ENCODE results near the gene PLCH1. TPM values are rescaled to one million over a fixed set of nuclear protein-coding genes. Genes with fewer than 3 reads are reported as not detected.

The PLCH1 gene
- total RNA-seq, 2 experiments from 2014 or later = 0.08 to 0.20 TPM

DNA sequence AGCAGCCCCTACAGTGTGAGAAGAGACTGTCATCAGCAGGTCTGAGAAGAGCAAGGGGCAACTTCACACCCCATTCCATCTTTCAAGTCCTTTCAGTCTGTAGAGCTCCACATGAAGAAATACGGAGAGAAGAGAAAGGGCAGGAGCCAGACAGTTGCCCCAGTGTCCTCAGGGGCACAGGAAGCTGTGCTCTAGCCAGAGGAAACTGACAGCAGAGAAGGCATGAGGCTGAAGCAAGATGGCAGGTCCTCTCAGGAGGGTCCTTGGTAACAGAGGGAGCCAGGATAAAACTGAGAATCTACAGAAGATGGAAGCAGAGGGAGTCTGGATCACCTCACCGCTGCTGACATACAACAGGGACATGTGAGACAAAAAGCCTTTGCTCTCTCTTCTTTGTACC lies 47.3 kb downstream of the PLCH1 start:
- no peaks in the 10 kb centered on the region for H3K9me3 Mint-ChIP-seq
- no peak overlapping the region for H3K4me3 Mint-ChIP-seq
- H3K4me1 Mint-ChIP-seq = no peaks in the 10 kb centered on the region
- ChIA-PET CTCF (no interaction called here), POLR2A (no interaction called here)
- no peak overlapping the region for H3K27ac Mint-ChIP-seq
- H3K36me3 Mint-ChIP-seq (ENCODE audit: low read depth) = no peaks in the 10 kb centered on the region
- no peak for DNase-seq
- H3K27me3 Mint-ChIP-seq = peaks cover 11% of the 10 kb centered on the region

DNA sequence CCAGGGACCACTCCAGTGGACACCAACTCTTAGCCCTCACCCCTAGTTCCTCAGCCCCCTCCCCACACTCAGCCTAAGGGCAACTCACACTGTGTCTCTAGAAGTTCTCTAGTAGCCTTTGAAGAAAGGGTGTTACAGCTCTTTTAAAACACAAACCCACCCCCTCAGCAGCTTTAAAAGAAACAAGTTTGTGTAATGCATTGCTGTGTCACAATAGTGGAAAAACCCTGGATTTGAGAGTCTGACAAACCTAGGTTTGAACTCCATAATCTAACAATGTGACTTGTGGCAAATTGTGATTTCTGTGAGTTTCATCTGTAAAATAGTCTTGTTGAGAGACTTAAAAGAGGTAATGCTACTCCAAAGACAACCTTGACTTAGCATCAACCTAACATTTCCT lies 54.0 kb downstream of the PLCH1 start:
- Mint-ChIP-seq H3K9me3 (no peaks in the 10 kb centered on the region), H3K4me1 (no peaks in the 10 kb centered on the region), H3K27me3 (peaks cover 4% of the 10 kb centered on the region), H3K4me3 (no peak overlapping the region), H3K27ac (no peak overlapping the region), H3K36me3 (ENCODE audit: low read depth) (no peaks in the 10 kb centered on the region)
- DNase-seq = no peak
- CTCF ChIA-PET = interaction anchor here (1.0 to 1.3 kb wide), 2 partner anchors 11 to 61 kb away, joined by 3 to 5 read pairs; no protein-coding TSS in a partner anchor
- POLR2A ChIA-PET = no interaction called here

DNA sequence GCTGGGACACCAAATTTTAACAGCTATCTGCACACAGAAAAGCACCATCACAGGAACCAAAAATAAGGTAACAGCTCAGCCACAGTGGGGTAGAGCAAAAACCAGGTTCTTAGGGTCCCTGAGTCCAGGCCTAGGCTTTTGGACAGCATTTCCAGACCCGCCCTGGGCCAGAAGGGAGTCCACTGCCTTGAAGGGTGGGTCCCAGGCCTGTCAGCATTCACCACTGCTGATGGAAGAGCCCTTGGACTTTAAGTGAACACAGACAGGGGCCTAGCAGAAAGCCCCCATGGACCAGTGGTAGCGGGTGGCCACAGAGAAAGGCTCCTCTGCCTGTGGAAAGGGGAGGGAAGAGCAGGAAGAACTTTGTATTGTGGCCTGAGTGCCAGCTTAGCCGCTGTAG lies 56.4 kb downstream of the PLCH1 start:
- ChIA-PET CTCF (no interaction called here), POLR2A (no interaction called here)
- Mint-ChIP-seq H3K4me1 (no peaks in the 10 kb centered on the region), H3K27ac (no peak overlapping the region), H3K4me3 (no peak overlapping the region), H3K36me3 (ENCODE audit: low read depth) (no peaks in the 10 kb centered on the region), H3K27me3 (peaks cover 4% of the 10 kb centered on the region), H3K9me3 (no peaks in the 10 kb centered on the region)
- DNase-seq = no peak

DNA sequence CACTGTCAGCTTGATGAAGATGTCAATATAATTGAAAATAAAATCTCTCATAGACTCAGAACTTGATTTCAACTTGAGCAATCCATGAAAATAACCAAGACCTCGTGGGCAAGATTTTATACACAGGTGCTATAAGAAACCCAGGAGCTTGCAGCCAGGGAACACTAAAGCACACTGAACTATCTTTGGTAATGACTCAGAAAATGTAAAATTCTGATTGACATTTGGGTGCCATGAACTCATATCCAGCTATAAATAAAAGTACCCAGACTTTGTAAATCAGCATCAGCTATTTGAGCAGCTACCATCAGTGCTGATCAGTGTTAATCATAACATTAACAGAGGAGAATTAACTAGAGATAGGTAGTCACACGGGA lies 61.5 kb downstream of the PLCH1 start:
- H3K9me3 Mint-ChIP-seq = no peaks in the 10 kb centered on the region
- peaks cover 3% of the 10 kb centered on the region for H3K27me3 Mint-ChIP-seq
- CTCF ChIA-PET = interaction anchor here (1.7 kb wide), 1 partner anchor 18 kb away, joined by 6 read pairs; no protein-coding TSS in a partner anchor
- no peaks in the 10 kb centered on the region for H3K36me3 Mint-ChIP-seq (ENCODE audit: low read depth)
- no peak overlapping the region for H3K4me3 Mint-ChIP-seq
- H3K4me1 Mint-ChIP-seq = no peaks in the 10 kb centered on the region
- H3K27ac Mint-ChIP-seq = no peak overlapping the region
- POLR2A ChIA-PET = no interaction called here
- no peak for DNase-seq

DNA sequence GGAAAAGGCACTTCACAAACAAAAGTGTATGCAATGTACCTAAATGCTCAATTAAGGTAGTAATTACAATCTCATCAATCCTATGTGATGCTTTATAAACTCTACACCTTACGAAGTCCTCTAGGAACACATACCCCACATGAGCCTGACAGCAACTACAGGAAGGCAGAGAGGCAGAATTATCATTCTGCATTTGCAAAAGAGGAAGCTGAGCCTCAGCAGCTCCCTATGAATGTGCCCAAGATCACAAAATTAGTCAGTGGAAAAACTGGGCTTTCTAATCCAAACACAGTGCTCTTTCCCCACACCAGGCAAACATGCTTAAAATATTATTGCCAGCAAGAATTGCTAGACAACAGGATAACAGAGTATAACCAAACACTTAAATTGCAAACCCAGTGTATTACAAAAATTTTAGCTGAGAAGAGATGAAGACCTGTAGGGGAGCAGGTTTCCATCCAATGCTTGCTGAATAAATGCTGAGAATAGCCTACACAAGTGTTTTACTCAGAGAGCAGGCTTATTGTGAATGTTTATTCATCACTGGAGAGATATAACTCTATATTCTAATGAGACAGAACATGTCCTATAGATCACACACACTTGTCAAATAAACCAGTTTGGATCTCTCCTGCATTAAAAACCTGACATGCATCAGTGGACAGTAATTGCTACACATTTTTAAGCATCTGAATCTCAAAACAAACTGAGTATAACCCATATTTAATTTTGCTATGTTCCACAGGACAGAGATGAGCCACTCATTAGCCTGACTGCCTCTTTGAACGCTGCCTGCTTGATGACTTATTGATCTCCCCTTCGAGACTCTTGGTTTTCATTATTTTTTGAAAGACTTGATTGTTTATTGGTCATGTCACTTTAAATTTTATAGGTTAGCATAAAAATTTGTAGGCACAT lies 62.2 kb downstream of the PLCH1 start:
- DNase-seq = no peak
- Mint-ChIP-seq H3K36me3 (ENCODE audit: low read depth) (no peaks in the 10 kb centered on the region), H3K4me3 (no peak overlapping the region), H3K27ac (no peak overlapping the region), H3K9me3 (no peaks in the 10 kb centered on the region), H3K4me1 (no peaks in the 10 kb centered on the region), H3K27me3 (peaks cover 3% of the 10 kb centered on the region)
- ChIA-PET POLR2A (no interaction called here), CTCF (interaction anchor here (1.7 kb wide), 1 partner anchor 19 kb away, joined by 6 read pairs; no protein-coding TSS in a partner anchor)

DNA sequence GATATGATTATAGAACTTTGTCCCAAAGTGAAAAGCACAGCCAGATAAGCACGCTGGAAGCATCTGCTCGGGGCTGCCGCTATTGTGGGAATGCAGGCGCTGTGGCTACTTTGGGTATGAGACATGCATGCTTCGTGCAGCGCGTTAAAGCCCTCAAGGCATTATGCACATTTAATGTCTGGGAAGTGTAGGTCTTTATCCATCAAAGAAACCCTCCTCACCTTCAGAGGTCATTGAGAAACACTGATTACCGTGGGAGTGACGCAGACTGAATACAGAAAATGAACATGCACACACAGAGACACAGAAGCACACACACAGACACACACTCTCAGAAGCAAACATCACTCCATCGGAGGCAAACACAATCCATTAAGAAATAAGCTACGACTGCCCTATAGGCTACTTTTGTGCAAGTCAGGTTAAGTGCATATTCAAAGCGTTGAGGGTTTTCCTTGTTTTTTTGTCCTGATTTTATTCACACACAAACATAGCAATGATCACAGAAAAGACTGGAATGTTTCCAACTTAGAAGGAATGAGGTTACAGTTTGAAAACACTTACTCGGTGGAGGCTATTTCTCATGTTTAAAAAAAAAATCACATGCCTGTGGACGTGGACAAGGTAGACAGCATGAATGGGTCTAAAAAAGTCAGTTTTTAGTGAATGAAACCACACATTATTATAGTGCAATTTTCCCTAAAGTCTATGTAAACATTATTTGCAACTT lies 68.5 kb downstream of the PLCH1 start:
- H3K36me3 Mint-ChIP-seq (ENCODE audit: low read depth) = no peaks in the 10 kb centered on the region
- ChIA-PET POLR2A (no interaction called here), CTCF (no interaction called here)
- no peak overlapping the region for H3K4me3 Mint-ChIP-seq
- no peaks in the 10 kb centered on the region for H3K4me1 Mint-ChIP-seq
- H3K9me3 Mint-ChIP-seq = no peaks in the 10 kb centered on the region
- H3K27me3 Mint-ChIP-seq = peaks cover 2% of the 10 kb centered on the region
- no peak overlapping the region for H3K27ac Mint-ChIP-seq
- DNase-seq = no peak

DNA sequence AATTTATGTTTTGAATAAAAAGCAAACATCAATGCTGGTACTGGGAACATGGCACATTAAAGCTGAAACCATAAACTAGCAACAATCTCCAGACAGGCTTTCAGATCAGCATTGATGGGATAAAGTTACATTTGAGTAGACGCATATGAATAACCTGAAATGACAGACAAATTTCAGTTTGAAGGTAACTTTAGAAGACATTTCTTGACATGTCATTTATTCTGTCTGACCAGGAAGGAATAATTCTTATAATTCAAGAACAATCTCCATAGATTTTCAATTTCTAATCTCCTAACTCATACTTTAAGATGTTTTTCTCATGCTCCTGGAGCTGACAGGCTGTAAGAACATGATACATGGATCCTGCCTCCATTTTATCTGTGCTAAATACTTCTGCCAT lies 69.8 kb downstream of the PLCH1 start:
- Mint-ChIP-seq H3K4me1 (no peaks in the 10 kb centered on the region), H3K36me3 (ENCODE audit: low read depth) (no peaks in the 10 kb centered on the region), H3K4me3 (no peak overlapping the region), H3K27me3 (peaks cover 6% of the 10 kb centered on the region), H3K9me3 (no peaks in the 10 kb centered on the region), H3K27ac (no peak overlapping the region)
- DNase-seq = no peak
- CTCF ChIA-PET = no interaction called here
- POLR2A ChIA-PET = no interaction called here

DNA sequence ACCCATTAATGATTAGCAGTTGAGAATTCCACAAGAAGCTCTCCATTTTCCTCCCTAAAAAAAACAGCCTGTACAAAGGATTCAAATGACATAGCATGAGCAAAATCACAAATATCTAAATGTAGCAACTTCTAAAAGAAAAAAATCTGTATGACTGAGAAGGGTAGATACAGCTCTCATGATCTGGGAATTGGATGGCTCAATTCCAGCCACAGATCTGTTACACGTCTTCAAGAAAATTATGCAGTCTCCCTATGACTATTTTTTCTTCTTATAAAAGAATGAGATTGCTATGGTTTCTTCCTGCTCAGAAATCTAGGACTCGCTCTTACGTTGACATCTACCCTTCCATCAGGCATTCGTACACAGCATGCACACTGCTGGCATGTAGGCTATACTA lies 71.5 kb downstream of the PLCH1 start:
- Mint-ChIP-seq H3K27me3 (peaks cover 6% of the 10 kb centered on the region), H3K36me3 (ENCODE audit: low read depth) (no peaks in the 10 kb centered on the region), H3K4me3 (no peak overlapping the region), H3K4me1 (no peaks in the 10 kb centered on the region), H3K27ac (no peak overlapping the region), H3K9me3 (no peaks in the 10 kb centered on the region)
- ChIA-PET POLR2A (no interaction called here), CTCF (no interaction called here)
- no peak for DNase-seq

DNA sequence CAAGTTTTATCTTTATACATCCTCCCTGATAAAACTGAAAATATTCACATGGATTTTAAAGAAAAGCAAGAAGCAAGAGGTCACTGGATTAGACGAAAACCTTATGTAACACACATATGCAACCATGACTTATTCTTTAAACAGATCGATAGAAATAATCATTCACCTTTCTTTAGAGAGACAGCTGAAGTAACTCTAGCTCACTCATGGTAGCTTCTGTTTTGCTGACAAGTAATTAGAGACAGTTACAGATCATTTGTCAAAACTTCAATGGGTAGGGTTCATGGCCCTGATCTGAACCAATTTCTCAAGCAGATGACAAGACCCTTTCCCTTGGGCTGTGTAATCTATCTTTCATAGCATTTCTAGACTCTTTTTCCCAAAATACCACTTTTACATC lies 74.5 kb downstream of the PLCH1 start:
- no peak overlapping the region for H3K27ac Mint-ChIP-seq
- no peaks in the 10 kb centered on the region for H3K9me3 Mint-ChIP-seq
- no peaks in the 10 kb centered on the region for H3K4me1 Mint-ChIP-seq
- no peaks in the 10 kb centered on the region for H3K36me3 Mint-ChIP-seq (ENCODE audit: low read depth)
- CTCF ChIA-PET = no interaction called here
- POLR2A ChIA-PET = no interaction called here
- DNase-seq = no peak
- H3K27me3 Mint-ChIP-seq = peaks cover 7% of the 10 kb centered on the region
- no peak overlapping the region for H3K4me3 Mint-ChIP-seq

DNA sequence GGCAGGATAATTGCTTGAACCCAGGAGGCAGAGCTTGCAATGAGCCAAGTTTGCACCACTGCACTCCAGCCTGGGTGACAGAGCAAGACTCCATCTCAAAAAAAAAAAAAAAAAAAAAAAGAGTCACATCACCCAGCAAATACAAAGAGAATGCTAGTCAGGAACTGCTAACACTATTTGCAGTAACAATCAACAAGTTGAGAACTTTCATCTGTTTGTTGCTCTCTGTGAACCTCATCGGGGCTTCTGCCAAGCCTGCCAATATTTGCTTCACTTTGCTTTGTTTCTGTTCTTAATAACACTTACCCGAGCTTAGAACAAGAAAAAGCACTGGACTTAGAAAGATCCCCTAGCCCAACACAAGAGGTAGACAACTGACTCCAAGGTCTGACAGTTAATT lies 76.9 kb downstream of the PLCH1 start:
- DNase-seq = no peak
- Mint-ChIP-seq H3K9me3 (no peaks in the 10 kb centered on the region), H3K27ac (no peak overlapping the region), H3K36me3 (ENCODE audit: low read depth) (no peaks in the 10 kb centered on the region), H3K4me1 (no peaks in the 10 kb centered on the region), H3K27me3 (peaks cover 12% of the 10 kb centered on the region), H3K4me3 (no peak overlapping the region)
- ChIA-PET POLR2A (no interaction called here), CTCF (no interaction called here)

DNA sequence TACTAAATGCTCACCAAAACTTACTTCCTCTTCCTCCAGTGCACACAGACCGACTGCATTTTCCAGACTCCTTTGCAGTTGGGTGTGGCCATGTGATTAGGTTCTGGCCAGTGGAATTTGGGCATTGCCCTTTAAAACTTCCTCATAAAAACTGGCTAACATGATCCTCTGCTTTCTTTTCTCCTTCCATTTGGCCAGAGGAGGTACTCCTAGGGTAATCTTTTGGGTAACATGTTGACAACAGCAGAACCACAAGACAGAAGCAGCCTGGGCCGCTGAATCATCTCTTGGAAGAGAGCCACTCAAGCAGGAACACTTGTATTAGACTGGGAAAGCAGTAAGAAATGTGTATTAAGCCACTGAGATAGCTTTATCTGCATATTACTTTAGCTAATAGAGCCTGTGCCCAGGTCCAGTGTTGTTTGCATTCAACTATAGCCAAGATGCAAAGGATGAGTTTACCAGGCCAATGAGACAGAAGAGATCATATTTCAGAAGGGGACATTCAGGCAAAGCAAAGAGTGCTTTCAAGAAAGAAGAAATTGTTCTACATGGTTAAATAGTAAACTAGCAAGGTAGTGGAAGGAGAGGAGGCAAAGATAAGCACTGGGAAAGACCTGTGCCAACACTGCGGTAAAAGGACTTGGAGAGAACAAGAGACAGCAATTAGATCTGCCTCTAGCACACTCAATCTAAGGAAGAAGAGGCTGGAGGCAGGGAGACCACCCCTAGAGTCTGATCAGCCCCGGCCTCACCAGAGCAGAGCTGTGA lies 79.8 kb downstream of the PLCH1 start:
- Mint-ChIP-seq H3K27ac (no peak overlapping the region), H3K4me1 (no peaks in the 10 kb centered on the region), H3K4me3 (no peak overlapping the region), H3K9me3 (no peaks in the 10 kb centered on the region), H3K27me3 (peaks cover 7% of the 10 kb centered on the region), H3K36me3 (ENCODE audit: low read depth) (no peaks in the 10 kb centered on the region)
- CTCF ChIA-PET = no interaction called here
- POLR2A ChIA-PET = no interaction called here
- DNase-seq = no peak

DNA sequence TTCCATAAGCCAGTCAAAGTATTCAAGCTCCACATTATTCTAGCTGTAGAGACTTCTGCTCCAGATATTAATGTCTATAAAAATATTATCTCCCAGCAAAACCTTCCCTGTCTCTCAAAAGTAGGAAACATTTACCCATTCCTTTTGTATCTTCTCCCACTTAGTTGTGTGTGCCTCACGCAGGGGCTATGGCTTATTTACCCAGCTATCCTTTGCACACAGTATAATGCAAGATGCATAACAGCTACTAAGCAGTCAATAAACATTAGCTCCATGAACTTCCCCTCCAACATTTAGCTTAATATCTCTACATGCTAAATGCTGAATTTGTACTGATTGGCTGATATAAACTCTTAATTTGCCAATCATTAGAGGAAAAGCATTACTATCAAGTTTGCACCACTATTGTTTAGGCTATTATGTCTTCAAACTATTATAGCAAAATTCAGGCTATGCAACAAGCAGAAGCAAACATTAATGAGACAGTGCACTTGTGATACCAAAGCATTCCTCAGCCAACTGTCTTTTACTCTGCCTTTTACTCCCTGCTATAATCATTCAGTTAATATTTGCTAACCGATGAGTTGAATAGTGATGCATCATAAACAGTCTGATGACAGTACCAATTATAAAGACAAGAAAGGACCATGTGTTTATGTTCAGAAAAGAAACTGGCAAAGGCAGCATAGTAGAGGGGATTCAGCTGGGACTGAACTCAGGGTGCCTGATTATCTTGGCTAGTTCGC lies 81.2 kb downstream of the PLCH1 start:
- Mint-ChIP-seq H3K9me3 (no peaks in the 10 kb centered on the region), H3K27me3 (peaks cover 7% of the 10 kb centered on the region), H3K4me3 (no peak overlapping the region), H3K27ac (no peak overlapping the region), H3K4me1 (no peaks in the 10 kb centered on the region), H3K36me3 (ENCODE audit: low read depth) (no peaks in the 10 kb centered on the region)
- ChIA-PET POLR2A (no interaction called here), CTCF (no interaction called here)
- DNase-seq = no peak

DNA sequence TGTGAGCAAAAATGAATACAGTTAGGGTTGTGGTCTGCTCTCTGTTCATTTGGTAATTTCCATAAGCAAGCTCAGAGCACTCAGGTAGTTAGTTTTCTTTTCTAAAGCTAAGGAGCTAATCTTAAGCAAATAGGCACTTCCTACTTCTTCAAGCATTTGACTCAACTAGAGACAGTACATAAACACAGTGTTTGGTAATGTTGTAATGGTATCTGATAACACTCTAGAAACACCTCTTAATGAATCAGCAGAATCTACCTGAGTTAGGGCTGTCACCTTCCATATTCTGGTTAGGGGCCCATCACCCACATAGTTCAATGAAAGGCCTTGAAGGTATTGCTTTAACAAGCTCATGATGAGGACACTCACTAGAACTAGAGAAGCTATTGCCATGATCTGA lies 83.1 kb downstream of the PLCH1 start:
- DNase-seq = no peak
- H3K27ac Mint-ChIP-seq = no peak overlapping the region
- no peak overlapping the region for H3K4me3 Mint-ChIP-seq
- H3K27me3 Mint-ChIP-seq = peaks cover 7% of the 10 kb centered on the region
- ChIA-PET POLR2A (no interaction called here), CTCF (no interaction called here)
- H3K4me1 Mint-ChIP-seq = no peaks in the 10 kb centered on the region
- H3K9me3 Mint-ChIP-seq = no peaks in the 10 kb centered on the region
- no peaks in the 10 kb centered on the region for H3K36me3 Mint-ChIP-seq (ENCODE audit: low read depth)
